ENCODE results near the gene HERC5.

The HERC5 gene

GRCh38 chr4:88523325-88524129 is 66.6 kb downstream of the HERC5 start, which contains the start of gene PYURF:
TSS of gene PYURF (minus strand) at chr4:88523776. CDS start at chr4:88523700, 76 bp downstream.
- peak; percentile 90 for DNase-seq

DNA sequence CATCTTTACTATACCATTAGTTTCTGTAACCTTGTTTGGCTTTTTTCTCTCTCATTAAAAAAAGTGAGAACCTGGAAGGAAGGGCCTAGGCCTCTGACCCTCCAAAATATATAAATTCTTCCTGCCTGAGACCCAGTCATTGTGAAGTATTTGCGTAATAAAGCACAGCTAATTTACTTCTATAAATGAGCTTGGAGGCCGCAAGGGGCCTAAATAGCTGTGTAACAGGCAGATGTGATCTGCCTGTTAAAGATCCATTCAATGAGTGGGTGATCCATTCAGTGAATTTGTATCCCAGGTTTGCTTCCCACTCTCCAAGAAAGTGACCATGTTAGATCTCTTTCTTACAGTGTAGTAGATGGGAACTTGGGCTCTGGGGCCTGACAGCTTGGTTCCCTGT is 67.3 kb downstream of the HERC5 start:
- DNase-seq = no peak

DNA sequence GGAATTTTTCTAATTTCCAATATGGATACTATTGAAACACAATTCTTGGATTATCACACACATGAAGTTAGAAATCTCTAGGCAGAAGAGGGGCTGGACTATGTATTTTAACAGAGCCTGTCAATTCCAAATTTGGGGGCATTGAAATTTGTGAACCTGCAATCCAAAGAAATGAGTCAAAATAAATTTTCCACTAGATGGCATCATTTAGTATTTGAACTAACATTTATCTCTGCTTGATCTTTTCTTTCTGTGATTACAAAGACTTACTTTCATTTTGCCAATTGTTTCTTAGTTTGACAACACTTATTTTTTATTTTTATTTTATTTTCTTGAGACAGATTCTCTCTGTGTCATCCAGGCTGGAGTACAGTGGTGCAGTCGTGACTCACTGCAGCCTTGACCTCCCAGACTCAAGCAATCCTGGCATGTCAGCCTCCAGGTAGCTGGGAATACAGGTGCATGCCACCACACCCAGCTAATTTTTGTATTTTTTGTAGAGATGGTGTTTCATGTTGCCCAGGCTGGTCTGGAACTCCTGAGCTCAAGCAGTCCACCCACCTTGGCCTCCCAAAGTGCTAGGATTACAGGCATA is 69.4 kb downstream of the HERC5 start:
- DNase-seq = no peak

- no peak for DNase-seq
Measured at GRCh38 chr4:88527787-88528186, 70.9 kb downstream of the HERC5 start.

DNA sequence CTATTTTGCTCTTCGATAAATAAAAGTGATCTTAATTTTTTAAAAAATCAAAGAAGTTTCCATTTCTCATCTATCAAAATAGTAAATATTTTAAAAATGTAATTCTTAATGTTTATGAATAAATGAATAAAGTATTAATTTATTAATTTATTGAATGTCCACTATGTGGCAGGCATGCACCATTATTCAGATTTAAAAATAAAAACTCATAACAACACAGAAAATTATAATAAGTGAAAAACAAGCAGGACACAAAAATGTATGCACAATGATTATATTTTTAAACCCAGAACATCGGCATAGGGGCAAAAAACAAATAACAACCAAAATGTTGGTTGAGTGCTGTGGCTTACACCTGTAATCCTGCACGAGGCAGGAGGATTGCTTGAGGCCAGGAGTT is 71.9 kb downstream of the HERC5 start:
- DNase-seq = no peak

DNA sequence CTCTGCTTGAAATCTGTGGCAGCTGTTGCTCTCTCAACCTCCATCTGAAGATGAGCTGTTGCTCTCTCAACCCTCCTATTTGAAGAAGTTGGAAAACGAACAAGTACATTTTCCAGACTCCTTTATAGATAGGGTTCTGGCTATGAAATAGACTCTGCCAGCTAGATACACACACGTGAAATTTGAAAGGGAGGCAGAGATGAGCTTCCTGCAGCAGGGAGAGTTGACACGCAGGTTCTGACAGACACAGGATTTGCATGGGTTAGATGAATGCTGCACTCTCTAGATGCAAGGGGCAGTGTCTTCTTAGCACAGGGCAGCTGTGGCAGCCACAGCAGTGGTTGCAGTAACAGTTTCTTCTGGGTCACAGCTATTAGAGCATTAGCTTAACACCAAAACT is 74.6 kb downstream of the HERC5 start:
- no peak for DNase-seq

DNA sequence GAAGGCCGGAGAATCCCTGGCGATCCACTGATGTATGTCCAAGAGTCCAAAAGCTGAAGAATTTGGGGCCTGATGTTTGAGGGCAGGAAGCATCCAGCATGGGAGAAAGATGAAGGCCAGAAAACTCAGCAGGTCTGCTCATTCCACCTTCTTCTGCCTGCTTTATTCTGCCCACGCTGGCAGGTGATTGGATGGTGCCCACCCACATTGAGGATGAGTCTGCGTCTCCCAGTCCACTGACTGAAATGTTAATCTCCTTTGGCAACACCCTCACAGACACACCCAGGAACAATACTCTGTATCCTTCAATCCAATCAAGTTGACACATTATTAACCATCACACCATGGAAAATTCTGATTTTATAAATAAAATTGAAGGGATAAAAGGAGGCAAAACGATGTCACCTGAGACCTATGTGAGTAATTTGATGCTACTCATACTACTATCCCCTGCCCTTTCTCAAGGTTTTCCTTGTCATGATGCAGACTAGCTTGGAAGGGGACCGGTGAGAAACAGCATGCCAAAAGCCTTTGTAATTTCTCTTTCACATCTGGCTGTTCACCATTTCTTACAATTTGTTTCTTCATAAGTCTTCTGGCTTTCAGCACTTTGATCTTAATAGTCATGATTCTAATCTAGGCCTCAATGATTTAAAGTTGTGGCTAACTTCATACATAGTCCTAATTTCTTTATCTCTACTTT is 76.3 kb downstream of the HERC5 start:
- no peak for DNase-seq

DNA sequence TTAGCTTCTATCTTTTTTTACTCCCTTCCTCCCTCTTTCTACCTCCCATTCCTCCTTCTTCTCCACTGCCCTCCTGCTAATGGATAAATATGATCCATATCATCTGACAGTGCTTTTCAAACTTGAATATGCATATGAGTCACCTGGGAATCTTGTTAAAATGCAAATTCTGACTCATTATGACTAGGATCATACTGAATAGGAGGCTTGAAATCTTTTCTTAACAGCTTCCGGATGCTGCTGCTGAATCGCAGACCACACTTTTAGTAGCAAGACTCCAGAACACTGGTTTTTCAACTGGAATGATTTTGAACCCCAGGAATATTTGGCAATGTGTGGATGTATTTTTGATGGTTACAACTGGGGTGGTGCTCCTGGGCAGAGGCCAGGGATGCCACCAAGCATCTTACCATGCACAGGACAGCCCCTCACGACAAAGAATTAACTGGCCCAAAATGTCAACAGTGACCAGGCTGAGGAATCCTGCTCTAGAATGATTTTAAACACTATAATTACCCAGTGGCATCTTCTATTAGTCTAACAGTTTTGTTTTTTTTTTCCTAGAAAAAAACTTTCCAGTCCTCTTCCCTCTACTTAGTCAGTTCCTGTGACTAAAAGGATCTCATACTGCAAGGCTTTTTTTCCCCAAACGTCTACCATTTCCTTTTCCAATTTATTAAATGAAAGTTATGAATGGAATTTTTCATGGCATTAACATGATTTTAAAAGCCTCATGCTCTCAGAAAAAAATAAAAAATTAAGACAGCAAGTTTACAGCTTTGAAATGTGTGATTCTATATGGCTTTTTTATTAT is 77.2 kb downstream of the HERC5 start:
- no peak for DNase-seq

- DNase-seq = no peak
Measured at GRCh38 chr4:88535090-88535755, 78.3 kb downstream of the HERC5 start.

- no peak for DNase-seq
Measured at GRCh38 chr4:88537709-88538108, 80.8 kb downstream of the HERC5 start.

- DNase-seq = peak; percentile 83
Measured at GRCh38 chr4:88539322-88540068, 82.6 kb downstream of the HERC5 start.

GRCh38 chr4:88549815-88550214 is 92.9 kb downstream of the HERC5 start:
- no peak for DNase-seq

Measured in activated CD8-positive, alpha-beta memory T cell treated with anti-CD3 and anti-CD28 coated beads, Interleukin-2, amount 50 U/mL, for 48 hours (primary cell).